GM18520 (cell line): ENCODE measurements around the gene CFAP54.
"Not testable (repeated sequence)": the region's sequence is repeated elsewhere in the genome, so short reads cannot be mapped to it uniquely, and the experiment has no call there.

Source experiments
- ATAC-seq: cut with Tn5 transposase; IDR thresholded peaks from one replicate; pipeline ENCODE4 v1.9.1; 2021; ENCODE audit not compliant: unreplicated experiment

The CFAP54 gene

DNA sequence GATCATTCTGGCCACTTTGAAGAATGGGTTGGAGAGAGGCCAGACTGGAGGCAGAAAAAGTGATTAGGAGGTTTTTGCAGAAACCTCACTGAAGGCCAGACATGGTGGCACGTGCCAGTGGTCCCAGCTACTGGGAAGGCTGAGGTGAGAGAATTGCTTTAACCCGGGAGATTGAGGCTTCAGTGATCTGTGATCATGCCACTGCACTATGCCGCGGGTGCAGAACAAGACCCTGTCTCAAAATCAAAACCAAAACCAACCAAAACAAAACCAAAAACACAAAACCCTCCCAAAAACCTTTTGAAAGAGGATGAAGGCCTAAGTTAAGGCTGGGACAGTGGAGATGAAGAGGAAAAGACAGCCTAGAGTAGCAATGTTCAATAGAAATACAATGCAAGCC, 15.2 kb upstream of the CFAP54 start:
- no peak for ATAC-seq

GRCh38 chr12:96478011-96478410, 11.4 kb upstream of the CFAP54 start:
- ATAC-seq, result no peak

GRCh38 chr12:96482086-96482485, 7.3 kb upstream of the CFAP54 start:
- ATAC-seq, result no peak

GRCh38 chr12:96483116-96483515, 6.3 kb upstream of the CFAP54 start:
- no peak for ATAC-seq

- ATAC-seq, result no peak
Measured at GRCh38 chr12:96486751-96487613, 2.4 kb upstream of the CFAP54 start.

- no peak for ATAC-seq
Measured at GRCh38 chr12:96487634-96488033, 1.7 kb upstream of the CFAP54 start.

- no peak for ATAC-seq
Measured at GRCh38 chr12:96493106-96493505, 3.7 kb downstream of the CFAP54 start.

- ATAC-seq, result not testable (repeated sequence)
Measured at GRCh38 chr12:96494154-96494553, 4.8 kb downstream of the CFAP54 start.

GRCh38 chr12:96495155-96495554, 5.8 kb downstream of the CFAP54 start:
- no peak for ATAC-seq

GRCh38 chr12:96495841-96496545, 6.6 kb downstream of the CFAP54 start:
- ATAC-seq, result peak; percentile 65

GRCh38 chr12:96496944-96497343, 7.6 kb downstream of the CFAP54 start:
- no peak for ATAC-seq

DNA sequence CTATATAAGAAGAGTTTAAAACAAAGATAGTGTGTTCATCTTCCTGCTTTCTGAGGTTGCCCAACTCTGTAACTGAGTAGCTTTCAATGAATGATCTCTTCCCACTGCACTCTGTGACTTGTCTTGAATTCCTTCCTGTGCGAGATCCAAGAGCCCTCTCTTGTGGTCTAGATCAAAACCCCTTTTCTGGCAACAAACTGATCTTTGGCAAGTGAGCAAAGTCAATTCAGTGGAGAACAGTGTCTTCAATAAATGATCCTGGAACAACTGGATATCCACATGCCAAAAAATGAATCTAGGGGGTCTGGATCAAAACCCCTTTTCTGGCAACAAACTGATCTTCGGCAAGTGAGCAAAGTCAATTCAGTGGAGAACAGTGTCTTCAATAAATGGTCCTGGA, 8.5 kb downstream of the CFAP54 start:
- ATAC-seq, result no peak

DNA sequence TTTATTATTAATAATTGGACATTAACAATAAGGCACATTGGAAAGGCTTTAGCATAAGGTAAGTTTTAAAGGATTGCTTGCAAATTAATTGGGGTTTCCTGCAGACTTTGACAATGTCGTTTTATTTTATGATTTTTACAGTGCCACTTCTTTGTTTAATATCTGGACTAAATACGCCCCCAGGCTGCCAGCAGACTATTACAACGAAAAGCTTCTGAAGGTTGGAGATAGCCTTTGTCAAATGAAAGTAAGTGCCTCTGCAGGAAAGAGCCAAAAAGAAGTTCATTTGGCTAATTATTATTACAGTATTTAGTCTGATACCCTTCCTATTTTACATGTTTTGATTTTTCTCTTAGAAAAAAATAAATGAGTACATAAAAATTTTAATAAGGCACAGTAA, 11.3 kb downstream of the CFAP54 start:
- no peak for ATAC-seq

DNA sequence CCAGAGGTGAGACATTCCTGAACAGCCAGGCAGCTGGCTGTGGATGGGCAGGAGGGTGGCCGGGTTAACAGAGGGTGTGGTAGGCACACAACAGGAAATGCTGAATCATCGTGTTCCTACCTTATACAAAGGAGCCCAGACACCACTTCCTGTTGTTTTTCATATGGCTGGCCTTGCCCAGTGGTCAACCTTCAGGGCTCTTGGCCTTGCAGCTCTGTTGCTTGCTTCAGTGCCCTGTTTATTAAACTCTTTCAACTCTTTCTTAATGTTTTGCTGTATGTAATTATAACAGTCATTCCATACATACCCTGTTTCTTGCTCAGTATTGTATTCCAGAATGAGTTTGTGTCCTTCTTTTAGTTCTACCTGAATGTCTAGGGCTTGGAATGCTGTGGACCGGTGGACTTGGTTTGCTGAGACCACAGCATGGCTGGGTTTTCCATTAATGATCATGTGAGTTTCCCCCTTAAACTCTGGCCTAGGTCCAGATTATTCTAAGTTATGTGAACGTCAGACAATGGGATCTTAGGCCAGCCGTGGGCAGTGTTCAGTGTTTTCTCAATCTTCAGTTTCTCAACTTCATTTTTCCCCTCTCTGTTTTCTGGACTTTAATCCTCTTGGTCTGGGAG, 11.9 kb downstream of the CFAP54 start:
- peak; percentile 66 for ATAC-seq

- no peak for ATAC-seq
Measured at GRCh38 chr12:96501908-96502307, 12.5 kb downstream of the CFAP54 start.

GRCh38 chr12:96502477-96502876, 13.1 kb downstream of the CFAP54 start:
- peak; percentile 34 for ATAC-seq

- ATAC-seq, result no peak
Measured at GRCh38 chr12:96502949-96503532, 13.7 kb downstream of the CFAP54 start.

GRCh38 chr12:96503976-96504375, 14.6 kb downstream of the CFAP54 start:
- no peak for ATAC-seq

GRCh38 chr12:96506776-96507175, 17.4 kb downstream of the CFAP54 start:
- ATAC-seq, result no peak

GRCh38 chr12:96510306-96510764, 21.0 kb downstream of the CFAP54 start:
- ATAC-seq, result no peak

GRCh38 chr12:96513166-96513565, 23.8 kb downstream of the CFAP54 start:
- no peak for ATAC-seq
